K562 (cell line): Measurements from ENCODE around the gene COQ9. TPM values are rescaled to one million over a fixed set of nuclear protein-coding genes. Genes with fewer than 3 reads are reported as not detected.

Experiments
- FOXP1 ChIP-seq: sonication (generic); formaldehyde crosslinking; IDR thresholded peaks from 2 replicates; pipeline ENCODE4 v1.8.0; 2022; ENCODE audit warnings: mild to moderate bottlenecking, missing genetic modification reagents
- HSF4 ChIP-seq: fragments of 250-450 bp; sonication (Bioruptor Pico); IDR thresholded peaks from 2 replicates; pipeline ENCODE4 v2.1.2; 2022; ENCODE audit warnings: mild to moderate bottlenecking, moderate library complexity, borderline replicate concordance
- MAZ ChIP-seq, 2 experiments: fragments of 450-650 bp in 1 of 2; sonication (generic) in 1 of 2; formaldehyde crosslinking; IDR thresholded peaks in 1 of 2; conservative IDR thresholded peaks in 1 of 2; 2 replicates each; pipeline versions ENCODE4 v1.4.0 to v1.5.0; 2020; ENCODE audit warnings: mild to moderate bottlenecking in 1 of 2, missing genetic modification reagents in 1 of 2
- ZNF140 ChIP-seq: fragments of 250-450 bp; sonication (Bioruptor Pico); IDR thresholded peaks from 2 replicates; pipeline ENCODE4 v1.8.0; 2021; ENCODE audit warnings: moderate library complexity, mild to moderate bottlenecking, inconsistent platforms
- polyA plus RNA-seq, 8 experiments: library from polyadenylated mRNA; depleted of rRNA in 4 of 8; stranded (reverse) in 5 of 8; unstranded in 3 of 8; fragments of >200 nt; fragmentation: Nextera tagmentation in 2 of 8; fragmentation: Illumina TruSeq in 1 of 8; extraction: Ambion mirVana in 2 of 8; extraction: Trizol in 1 of 8; gene quantifications; 2 replicates each; pipeline versions ENCODE4 v1.2.1 to v1.2.3, GENCODE V29; 2011 to 2014; ENCODE audit warnings: inconsistent platforms in 1 of 8, missing spikeins in 1 of 8
- total RNA-seq, 7 experiments: library from RNA; depleted of rRNA in 6 of 7; stranded (reverse); fragments of >200 nt in 6 of 7; fragmentation: Illumina TruSeq in 2 of 7; extraction: Trizol in 2 of 7; gene quantifications; 2 replicates each; pipeline versions ENCODE4 v1.2.1 to v1.2.3, GENCODE V29; 2011 to 2021; ENCODE audit warnings: low replicate concordance in 1 of 7
- TF ChIP-seq, protein P1 (sequence below): fragments of 200-600 bp; sonication (generic); IDR thresholded peaks from one replicate; pipeline ENCODE4 v1.6.1; 2012; ENCODE audit warnings: mild to moderate bottlenecking, low read depth, low read length, inconsistent platforms
- TF ChIP-seq, protein P2 (sequence below): sonication (generic); formaldehyde crosslinking; IDR thresholded peaks from 2 replicates; pipeline ENCODE4 v1.8.0; 2022; ENCODE audit warnings: mild to moderate bottlenecking, missing genetic modification reagents

COQ9 gene
- total and polyA plus RNA-seq, 9 of the 15 experiments (the other 6 are each of a cell fraction or from before 2014, with no cell fraction given), result 35.0 to 139 (median 71.4) TPM

GRCh38 chr16:57485916-57486857 lies 38.9 kb downstream of the COQ9 start, which contains the start of gene DOK4 (continued):
- TF ChIP-seq, protein P1, sequence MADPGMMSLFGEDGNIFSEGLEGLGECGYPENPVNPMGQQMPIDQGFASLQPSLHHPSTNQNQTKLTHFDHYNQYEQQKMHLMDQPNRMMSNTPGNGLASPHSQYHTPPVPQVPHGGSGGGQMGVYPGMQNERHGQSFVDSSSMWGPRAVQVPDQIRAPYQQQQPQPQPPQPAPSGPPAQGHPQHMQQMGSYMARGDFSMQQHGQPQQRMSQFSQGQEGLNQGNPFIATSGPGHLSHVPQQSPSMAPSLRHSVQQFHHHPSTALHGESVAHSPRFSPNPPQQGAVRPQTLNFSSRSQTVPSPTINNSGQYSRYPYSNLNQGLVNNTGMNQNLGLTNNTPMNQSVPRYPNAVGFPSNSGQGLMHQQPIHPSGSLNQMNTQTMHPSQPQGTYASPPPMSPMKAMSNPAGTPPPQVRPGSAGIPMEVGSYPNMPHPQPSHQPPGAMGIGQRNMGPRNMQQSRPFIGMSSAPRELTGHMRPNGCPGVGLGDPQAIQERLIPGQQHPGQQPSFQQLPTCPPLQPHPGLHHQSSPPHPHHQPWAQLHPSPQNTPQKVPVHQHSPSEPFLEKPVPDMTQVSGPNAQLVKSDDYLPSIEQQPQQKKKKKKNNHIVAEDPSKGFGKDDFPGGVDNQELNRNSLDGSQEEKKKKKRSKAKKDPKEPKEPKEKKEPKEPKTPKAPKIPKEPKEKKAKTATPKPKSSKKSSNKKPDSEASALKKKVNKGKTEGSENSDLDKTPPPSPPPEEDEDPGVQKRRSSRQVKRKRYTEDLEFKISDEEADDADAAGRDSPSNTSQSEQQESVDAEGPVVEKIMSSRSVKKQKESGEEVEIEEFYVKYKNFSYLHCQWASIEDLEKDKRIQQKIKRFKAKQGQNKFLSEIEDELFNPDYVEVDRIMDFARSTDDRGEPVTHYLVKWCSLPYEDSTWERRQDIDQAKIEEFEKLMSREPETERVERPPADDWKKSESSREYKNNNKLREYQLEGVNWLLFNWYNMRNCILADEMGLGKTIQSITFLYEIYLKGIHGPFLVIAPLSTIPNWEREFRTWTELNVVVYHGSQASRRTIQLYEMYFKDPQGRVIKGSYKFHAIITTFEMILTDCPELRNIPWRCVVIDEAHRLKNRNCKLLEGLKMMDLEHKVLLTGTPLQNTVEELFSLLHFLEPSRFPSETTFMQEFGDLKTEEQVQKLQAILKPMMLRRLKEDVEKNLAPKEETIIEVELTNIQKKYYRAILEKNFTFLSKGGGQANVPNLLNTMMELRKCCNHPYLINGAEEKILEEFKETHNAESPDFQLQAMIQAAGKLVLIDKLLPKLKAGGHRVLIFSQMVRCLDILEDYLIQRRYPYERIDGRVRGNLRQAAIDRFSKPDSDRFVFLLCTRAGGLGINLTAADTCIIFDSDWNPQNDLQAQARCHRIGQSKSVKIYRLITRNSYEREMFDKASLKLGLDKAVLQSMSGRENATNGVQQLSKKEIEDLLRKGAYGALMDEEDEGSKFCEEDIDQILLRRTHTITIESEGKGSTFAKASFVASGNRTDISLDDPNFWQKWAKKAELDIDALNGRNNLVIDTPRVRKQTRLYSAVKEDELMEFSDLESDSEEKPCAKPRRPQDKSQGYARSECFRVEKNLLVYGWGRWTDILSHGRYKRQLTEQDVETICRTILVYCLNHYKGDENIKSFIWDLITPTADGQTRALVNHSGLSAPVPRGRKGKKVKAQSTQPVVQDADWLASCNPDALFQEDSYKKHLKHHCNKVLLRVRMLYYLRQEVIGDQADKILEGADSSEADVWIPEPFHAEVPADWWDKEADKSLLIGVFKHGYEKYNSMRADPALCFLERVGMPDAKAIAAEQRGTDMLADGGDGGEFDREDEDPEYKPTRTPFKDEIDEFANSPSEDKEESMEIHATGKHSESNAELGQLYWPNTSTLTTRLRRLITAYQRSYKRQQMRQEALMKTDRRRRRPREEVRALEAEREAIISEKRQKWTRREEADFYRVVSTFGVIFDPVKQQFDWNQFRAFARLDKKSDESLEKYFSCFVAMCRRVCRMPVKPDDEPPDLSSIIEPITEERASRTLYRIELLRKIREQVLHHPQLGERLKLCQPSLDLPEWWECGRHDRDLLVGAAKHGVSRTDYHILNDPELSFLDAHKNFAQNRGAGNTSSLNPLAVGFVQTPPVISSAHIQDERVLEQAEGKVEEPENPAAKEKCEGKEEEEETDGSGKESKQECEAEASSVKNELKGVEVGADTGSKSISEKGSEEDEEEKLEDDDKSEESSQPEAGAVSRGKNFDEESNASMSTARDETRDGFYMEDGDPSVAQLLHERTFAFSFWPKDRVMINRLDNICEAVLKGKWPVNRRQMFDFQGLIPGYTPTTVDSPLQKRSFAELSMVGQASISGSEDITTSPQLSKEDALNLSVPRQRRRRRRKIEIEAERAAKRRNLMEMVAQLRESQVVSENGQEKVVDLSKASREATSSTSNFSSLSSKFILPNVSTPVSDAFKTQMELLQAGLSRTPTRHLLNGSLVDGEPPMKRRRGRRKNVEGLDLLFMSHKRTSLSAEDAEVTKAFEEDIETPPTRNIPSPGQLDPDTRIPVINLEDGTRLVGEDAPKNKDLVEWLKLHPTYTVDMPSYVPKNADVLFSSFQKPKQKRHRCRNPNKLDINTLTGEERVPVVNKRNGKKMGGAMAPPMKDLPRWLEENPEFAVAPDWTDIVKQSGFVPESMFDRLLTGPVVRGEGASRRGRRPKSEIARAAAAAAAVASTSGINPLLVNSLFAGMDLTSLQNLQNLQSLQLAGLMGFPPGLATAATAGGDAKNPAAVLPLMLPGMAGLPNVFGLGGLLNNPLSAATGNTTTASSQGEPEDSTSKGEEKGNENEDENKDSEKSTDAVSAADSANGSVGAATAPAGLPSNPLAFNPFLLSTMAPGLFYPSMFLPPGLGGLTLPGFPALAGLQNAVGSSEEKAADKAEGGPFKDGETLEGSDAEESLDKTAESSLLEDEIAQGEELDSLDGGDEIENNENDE, result peak; percentile 97
- no peak for TF ChIP-seq FOXP1 (CRISPR knock-in tag)
- TF ChIP-seq ZNF140 (CRISPR knock-in tag), result no peak
- peak in 1 of 2 experiments; percentile 50; a peak in 2 of 4 replicates for TF ChIP-seq MAZ (CRISPR knock-in tag; conservative IDR thresholded peaks at IDR 0.05 in 1 of 2, IDR thresholded peaks at IDR 0.05 in 1 of 2)
- TF ChIP-seq, protein P2, sequence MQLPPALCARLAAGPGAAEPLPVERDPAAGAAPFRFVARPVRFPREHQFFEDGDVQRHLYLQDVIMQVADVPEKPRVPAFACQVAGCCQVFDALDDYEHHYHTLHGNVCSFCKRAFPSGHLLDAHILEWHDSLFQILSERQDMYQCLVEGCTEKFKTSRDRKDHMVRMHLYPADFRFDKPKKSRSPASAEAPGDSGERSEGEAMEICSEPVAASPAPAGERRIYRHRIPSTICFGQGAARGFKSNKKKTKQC (CRISPR knock-in tag), result 0 out of 2 replicates have a peak, but pooled peaks have one; percentile 58
- TF ChIP-seq HSF4, result no peak
